ENCODE data around the gene CXCL1.
A peak's percentile ranks its signal among the peaks of the same experiment; 100 is the strongest.
"Not testable (repeated sequence)": the region's sequence is repeated elsewhere in the genome, so short reads cannot be mapped to it uniquely, and the experiment has no call there.

Gene CXCL1

GRCh38 chr4:73875401-73875800, 6.2 kb downstream of the CXCL1 start:
- DNase-seq (ENCODE audit: low read depth), result peak; percentile 45

- DNase-seq (ENCODE audit: low read depth), result peak; percentile 83
Measured at GRCh38 chr4:73883306-73883705, 14.1 kb downstream of the CXCL1 start.

- DNase-seq (ENCODE audit: low read depth), result peak; percentile 69
Measured at GRCh38 chr4:73885574-73886267, 16.5 kb downstream of the CXCL1 start.

- no peak for DNase-seq (ENCODE audit: low read depth)
Measured at GRCh38 chr4:73891326-73891725, 22.1 kb downstream of the CXCL1 start.

GRCh38 chr4:73891739-73892405, 22.7 kb downstream of the CXCL1 start:
- DNase-seq (ENCODE audit: low read depth), result peak; percentile 84

- no peak for DNase-seq (ENCODE audit: low read depth)
Measured at GRCh38 chr4:73892966-73893365, 23.8 kb downstream of the CXCL1 start.

DNA sequence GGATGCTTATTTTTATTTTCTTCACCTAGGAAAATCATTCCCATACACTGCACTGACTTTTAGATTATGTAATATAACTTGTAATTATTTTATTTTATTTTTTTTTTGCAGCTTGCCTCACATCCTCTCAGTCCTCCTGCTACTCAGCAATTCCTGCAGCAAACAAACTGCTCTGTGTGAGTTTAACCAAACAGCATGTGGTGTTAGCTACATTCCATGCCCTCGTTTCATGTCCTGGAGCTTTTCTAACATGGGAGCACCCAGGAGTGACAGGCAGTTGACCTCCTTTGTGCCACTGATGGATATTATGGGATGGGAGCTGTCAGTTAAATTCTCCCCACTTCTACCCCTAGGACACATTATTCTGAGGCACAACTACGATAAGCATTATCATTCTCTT, 24.8 kb downstream of the CXCL1 start:
- no peak for DNase-seq (ENCODE audit: low read depth)

DNA sequence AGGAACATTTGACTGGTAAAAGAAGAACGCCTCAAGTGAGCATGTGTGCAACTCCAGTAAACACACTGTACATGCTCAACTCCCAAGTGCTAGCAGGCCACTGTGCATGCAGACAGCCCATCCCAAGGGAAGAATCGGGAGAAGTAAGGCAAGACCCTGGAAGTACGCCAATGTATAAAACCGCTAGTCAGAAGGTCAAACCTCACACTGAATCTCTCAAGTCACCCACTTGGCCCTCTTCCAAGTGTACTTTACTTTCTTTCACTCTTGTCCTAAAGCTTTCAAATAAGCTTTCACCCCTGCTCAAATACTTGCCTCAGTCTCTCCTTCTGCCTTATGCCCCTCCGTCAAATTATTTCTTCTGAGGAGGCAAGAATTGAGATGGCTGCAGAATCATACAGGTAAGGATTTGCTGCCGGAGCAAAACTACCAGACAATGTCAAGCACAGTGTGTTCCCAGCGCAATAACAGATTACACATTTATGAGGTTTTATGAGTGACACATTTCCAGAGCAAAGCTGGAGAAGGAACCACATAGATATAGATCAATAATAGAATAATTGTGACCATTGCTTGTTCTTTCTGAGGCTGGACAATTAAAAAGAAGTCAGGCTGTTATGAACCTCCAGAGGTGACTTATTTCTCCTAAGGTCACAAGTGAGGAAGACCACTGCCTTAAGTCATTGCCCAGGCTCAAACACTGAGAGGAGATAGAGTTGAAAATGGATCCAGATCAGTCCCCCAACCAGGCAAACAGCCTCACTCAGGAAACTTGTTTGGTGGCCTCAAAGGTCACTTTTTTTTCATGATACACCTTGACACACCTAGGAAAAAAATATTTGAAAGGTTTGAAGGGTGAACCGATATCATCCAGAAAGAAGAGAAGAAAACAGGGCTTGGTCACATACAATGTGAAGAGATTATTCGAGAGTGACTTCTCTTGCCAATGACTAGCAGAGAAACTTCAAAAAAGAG, 26.3 kb downstream of the CXCL1 start:
- DNase-seq (ENCODE audit: low read depth), result peak; percentile 43

- no peak for DNase-seq (ENCODE audit: low read depth)
Measured at GRCh38 chr4:73896416-73896815, 27.2 kb downstream of the CXCL1 start.

DNA sequence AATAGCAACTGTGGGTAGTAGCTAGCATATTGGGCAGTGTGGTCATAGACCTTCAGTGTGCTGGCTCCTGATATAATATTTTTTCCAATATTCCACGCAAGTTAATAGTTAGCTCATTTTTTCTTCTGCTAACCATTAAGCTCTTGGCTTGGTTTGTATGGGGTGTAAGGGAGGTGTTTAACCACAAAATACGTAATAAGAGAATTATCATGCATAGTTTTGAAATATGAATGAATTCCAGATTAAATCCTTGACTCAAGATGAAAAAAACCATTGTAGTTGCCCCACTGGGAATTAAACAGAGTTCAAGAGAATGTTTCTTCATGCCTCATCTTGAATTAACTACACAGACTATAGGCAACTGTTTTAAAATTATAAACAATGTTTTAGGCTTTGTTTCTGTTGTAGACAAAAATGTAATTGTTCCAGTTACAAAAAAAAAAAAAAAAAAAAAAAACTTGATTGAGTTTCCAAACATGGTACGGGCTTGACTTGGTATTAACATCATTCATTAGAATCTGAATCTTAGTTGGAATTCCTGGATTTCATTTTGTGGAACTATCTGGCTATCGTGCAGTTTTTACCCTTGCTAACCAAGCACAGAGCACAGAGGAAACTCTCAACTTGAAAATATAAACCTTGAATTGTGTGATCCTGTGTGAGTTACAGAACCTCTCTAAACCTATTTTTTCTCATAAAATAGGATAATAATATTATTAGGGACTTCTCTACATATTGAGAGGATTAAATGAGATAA, 28.4 kb downstream of the CXCL1 start:
- DNase-seq (ENCODE audit: low read depth), result peak; percentile 87

DNA sequence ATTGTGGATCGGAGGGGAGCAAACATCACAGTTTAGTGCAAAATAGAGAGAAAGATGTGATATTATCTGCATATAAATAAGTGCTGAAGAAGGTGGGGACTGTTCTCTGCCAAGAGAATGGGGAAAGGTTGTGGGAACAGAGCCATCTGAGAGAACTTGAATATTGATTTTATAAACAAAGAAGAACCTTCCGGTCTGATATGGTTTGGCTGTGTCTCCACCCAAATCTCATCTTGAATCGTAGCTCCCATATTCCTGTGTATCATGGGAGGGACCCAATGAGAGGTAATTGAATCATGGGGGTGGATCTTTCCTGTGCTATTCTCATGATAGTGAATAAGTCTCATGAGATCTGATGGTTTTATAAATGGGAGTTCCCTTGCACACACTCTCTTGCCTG, 30.1 kb downstream of the CXCL1 start:
- DNase-seq (ENCODE audit: low read depth), result not testable (repeated sequence)

- DNase-seq (ENCODE audit: low read depth), result no peak
Measured at GRCh38 chr4:73901031-73901430, 31.8 kb downstream of the CXCL1 start.

DNA sequence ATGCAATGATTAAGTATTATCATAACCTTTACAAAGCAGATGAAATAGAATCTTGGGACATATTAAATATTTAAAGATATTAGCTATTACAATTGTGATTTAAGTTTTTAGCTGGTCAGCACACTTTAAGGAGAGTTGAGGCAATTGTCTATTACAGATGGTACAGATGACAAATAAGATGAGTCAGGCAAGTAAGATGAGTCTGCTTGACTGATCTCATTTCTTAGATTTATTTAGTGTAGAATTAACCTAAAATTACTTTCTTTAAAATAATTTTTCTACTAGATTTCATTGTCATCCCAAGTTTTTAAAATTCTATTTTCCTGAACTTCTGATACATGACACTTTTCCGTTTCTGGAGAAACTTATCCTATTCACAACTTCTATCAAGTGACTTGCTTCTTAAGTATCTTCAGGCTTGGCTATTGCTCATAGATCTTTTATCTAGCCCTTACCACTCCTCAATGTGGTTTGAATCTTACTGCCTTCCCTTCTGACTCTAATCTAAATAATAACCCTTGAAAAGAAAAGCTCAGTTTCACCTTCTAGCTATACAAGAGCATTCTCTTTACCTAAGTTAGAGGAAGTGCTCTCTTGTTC, 32.9 kb downstream of the CXCL1 start:
- peak; percentile 66 for DNase-seq (ENCODE audit: low read depth)

DNA sequence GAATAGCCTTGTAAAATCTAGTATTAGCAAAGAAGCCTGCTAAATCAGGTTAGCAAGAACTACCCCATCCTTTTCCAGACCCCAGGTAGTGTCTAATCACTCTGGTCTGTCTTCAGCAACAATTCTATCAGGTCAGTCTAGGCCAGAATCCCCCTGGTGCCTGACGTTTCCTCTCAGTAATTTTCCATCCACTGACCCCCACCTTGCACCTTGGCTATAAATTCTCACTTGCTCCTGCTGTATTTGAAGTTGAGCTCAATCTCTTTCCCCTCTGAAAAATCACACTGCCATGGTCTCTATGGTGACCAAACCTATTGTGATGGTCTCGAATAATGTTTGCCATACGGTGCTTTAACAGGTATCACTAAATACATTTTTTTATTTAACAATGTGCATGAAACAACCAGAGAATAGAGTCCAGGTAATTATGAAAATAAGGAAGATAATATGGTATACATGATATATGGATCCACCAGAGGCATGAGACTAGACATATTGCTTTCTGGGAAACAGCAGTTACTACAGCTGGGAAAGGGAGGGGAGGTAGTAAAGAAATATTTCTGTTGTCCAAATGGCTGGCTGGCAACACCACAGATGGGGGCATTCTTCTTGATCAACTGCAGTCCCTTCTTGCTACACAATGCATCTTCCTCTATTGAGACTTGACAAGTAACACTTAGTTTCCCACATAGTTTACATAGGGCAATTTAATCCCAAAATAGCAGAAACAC, 33.8 kb downstream of the CXCL1 start:
- DNase-seq (ENCODE audit: low read depth), result no peak

- no peak for DNase-seq (ENCODE audit: low read depth)
Measured at GRCh38 chr4:73904491-73904890, 35.3 kb downstream of the CXCL1 start.

DNA sequence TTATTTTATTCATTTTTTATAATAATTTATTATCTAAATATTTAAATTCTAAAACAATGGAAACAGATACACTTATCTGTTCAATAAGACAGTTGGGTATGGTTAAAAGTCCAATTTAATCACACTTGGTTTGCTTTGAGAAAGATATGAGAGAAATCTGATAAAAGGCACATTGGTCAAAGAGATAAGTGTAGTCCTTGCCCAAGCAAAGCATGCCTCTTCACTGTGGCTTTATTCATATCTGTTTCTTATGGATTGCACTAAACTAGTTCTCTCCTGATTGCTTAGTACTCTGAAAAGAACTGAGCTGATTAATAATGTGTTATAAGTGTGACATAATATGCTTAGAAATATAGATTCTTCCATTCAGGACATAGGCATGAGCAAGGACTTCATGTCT, 39.8 kb downstream of the CXCL1 start:
- DNase-seq (ENCODE audit: low read depth), result no peak

DNA sequence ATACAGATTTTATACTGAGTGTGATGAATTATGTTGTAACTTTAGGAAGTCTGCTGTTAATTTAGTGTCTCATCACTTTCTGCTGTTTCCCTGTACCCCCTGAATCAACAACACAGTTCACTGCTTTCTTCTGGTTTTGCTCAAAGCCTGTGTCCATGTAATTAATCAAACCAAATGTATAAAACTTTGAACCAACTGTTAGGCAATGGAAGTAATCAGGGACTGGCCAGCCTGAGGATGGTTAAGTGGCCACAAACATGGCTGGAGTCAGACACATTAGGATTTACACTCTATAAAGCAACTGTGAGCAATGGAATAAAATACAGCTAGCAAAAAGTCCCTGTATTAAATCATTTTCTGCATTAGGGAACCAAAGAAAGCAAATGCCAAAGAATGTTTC, 42.6 kb downstream of the CXCL1 start:
- no peak for DNase-seq (ENCODE audit: low read depth)

DNA sequence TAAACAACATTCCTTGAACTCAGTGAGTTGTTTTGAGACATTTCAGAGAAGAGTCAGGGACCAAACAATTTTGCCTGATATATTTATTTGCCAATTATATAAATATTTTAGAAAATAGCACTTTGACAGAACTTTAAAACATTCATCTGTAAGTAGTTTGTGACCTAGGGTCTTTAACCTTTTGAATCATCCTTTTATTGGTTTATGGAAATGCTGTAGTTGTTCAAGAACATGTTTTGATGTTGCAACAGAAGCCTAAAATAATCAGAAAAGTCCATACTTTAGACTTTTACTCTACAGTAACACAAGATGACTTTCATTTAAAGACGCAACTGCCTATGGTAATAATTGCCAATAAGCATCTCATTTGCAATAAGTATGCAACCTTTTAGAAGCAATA, 43.0 kb downstream of the CXCL1 start:
- no peak for DNase-seq (ENCODE audit: low read depth)

- DNase-seq (ENCODE audit: low read depth), result peak; percentile 58
Measured at GRCh38 chr4:73914071-73914470, 44.9 kb downstream of the CXCL1 start.

DNA sequence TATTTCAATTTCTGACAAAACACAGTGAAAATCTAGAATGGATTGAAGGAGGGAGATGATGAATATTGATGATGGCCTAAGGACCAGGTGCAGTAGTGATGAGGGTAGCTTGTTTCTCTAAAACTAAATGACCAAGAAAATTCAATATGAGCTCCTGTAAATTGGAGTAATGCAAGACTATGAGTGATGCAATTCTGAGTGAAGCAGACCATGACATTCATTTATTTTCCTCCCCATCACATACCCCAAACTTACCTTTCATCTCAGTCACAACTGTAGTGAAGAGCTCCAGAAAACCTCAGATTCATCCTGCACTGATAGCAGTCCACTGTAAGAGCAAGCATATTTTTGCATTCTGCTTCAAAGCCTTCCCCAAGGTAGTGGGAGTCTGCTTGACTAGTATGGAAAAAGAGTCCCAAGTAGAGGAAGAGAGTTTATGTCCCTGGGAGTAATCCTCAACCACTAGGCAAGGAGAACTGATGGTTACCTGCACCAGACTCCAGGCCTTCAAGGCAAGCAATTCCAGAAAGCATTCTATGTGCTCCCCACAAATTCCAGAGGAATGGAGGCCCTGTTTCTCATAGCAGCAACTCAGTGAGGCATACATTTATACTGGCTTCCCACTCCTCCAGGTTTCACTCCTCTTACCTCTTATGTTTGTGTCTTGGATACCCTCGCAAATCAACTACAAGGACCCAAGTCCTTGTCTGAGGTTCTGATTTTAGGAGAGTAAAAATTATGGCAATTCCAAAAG, 47.2 kb downstream of the CXCL1 start:
- no peak for DNase-seq (ENCODE audit: low read depth)

All from iris pigment epithelial cell (primary cell).